Endothelial cell (in vitro differentiated cells): ENCODE results near the gene KRTAP2-1. TPM values are rescaled to one million over a fixed set of nuclear protein-coding genes. Genes with fewer than 3 reads are reported as not detected.
"Not testable (repeated sequence)": the region's sequence is repeated elsewhere in the genome, so short reads cannot be mapped to it uniquely, and the experiment has no call there.

Experiments used
- DNase-seq: peaks from one replicate; pipeline ENCODE4 v3.0.0; 2021; ENCODE audit warnings: low spot score
- H3K27ac Mint-ChIP-seq: one replicate; pipeline ENCODE4 v1.8.0; 2021; ENCODE audit warnings: mixed read lengths, inconsistent platforms; ENCODE audit not compliant: unreplicated experiment
- H3K27me3 Mint-ChIP-seq: one replicate; pipeline ENCODE4 v1.8.0; 2021; ENCODE audit warnings: mild to moderate bottlenecking, moderate library complexity, mixed read lengths, inconsistent platforms; ENCODE audit not compliant: unreplicated experiment
- H3K36me3 Mint-ChIP-seq: one replicate; pipeline ENCODE4 v1.8.0; 2021; ENCODE audit warnings: mild to moderate bottlenecking, low read depth, mixed read lengths, inconsistent platforms; ENCODE audit not compliant: unreplicated experiment
- H3K4me1 Mint-ChIP-seq: one replicate; pipeline ENCODE4 v1.8.0; 2021; ENCODE audit warnings: mild to moderate bottlenecking, mixed read lengths, inconsistent platforms; ENCODE audit not compliant: unreplicated experiment
- H3K4me3 Mint-ChIP-seq: one replicate; pipeline ENCODE4 v1.8.0; 2021; ENCODE audit warnings: mild to moderate bottlenecking, mixed read lengths, inconsistent platforms; ENCODE audit not compliant: unreplicated experiment
- H3K9me3 Mint-ChIP-seq: one replicate; pipeline ENCODE4 v1.8.0; 2021; ENCODE audit warnings: mixed read lengths, inconsistent platforms; ENCODE audit not compliant: unreplicated experiment
- CTCF ChIP-seq: fragments of 200-600 bp; sonication (generic); IDR thresholded peaks from one replicate; pipeline ENCODE4 v1.5.0; 2021; ENCODE audit warnings: antibody characterized with exemption; ENCODE audit not compliant: unreplicated experiment
- total RNA-seq: library from RNA; stranded (reverse); fragmentation: NEBNext Ultra II Directional; extraction: Animal tissue kit (Norgen Biotek cat#: 25700); gene quantifications from one replicate; pipeline ENCODE4 v1.2.1, GENCODE V29; 2021; ENCODE audit not compliant: unreplicated experiment

The KRTAP2-1 gene
- total RNA-seq, 1 donor from 2014 or later, result not detected

GRCh38 chr17:41037853-41038350, 9.2 kb downstream of the KRTAP2-1 start:
- H3K36me3 Mint-ChIP-seq, result no peaks in the 10 kb centered on the region
- H3K9me3 Mint-ChIP-seq, result no peaks in the 10 kb centered on the region
- no peak for DNase-seq
- no peaks in the 10 kb centered on the region for H3K4me1 Mint-ChIP-seq
- no peak for TF ChIP-seq CTCF
- H3K27me3 Mint-ChIP-seq, result peaks cover 3% of the 10 kb centered on the region
- H3K4me3 Mint-ChIP-seq, result no peak overlapping the region
- no peak overlapping the region for H3K27ac Mint-ChIP-seq

- not testable (repeated sequence) for H3K36me3 Mint-ChIP-seq, H3K9me3 Mint-ChIP-seq, H3K4me1 Mint-ChIP-seq, H3K27ac Mint-ChIP-seq, DNase-seq, H3K4me3 Mint-ChIP-seq, H3K27me3 Mint-ChIP-seq
Measured at GRCh38 chr17:41034346-41034935, 12.7 kb downstream of the KRTAP2-1 start, which contains the start of gene KRTAP1-3. KRTAP1-3 (minus strand) TSS chr17:41034874; CDS start chr17:41034821, 53 bp downstream.

- H3K4me1 Mint-ChIP-seq, result no peaks in the 10 kb centered on the region
- no peak within 1 kb of the TSS for H3K4me3 Mint-ChIP-seq
- DNase-seq, result no peak
- TF ChIP-seq CTCF, result no peak
- no peaks in the 10 kb centered on the region for H3K27me3 Mint-ChIP-seq
- no peak within 1 kb of the TSS for H3K27ac Mint-ChIP-seq
- no peaks in the 10 kb centered on the region for H3K9me3 Mint-ChIP-seq
- H3K36me3 Mint-ChIP-seq, result no peaks in the 10 kb centered on the region
Measured at GRCh38 chr17:41029633-41030245, 17.4 kb downstream of the KRTAP2-1 start, which contains the start of gene KRTAP1-4. KRTAP1-4 (minus strand) TSS chr17:41030195; CDS start chr17:41030078, 117 bp downstream.

- H3K27ac Mint-ChIP-seq, result no peak within 1 kb of the TSS
- no peak for DNase-seq
- H3K27me3 Mint-ChIP-seq, result no peaks in the 10 kb centered on the region
- TF ChIP-seq CTCF, result no peak
- H3K9me3 Mint-ChIP-seq, result no peaks in the 10 kb centered on the region
- H3K4me3 Mint-ChIP-seq, result no peak within 1 kb of the TSS
- H3K4me1 Mint-ChIP-seq, result no peaks in the 10 kb centered on the region
- H3K36me3 Mint-ChIP-seq, result no peaks in the 10 kb centered on the region
Measured at GRCh38 chr17:41026715-41027471, 20.2 kb downstream of the KRTAP2-1 start, which contains the start of gene KRTAP1-5. KRTAP1-5 (minus strand) TSS chr17:41027208; CDS start chr17:41027155, 53 bp downstream.

GRCh38 chr17:41024697-41025096, 22.4 kb downstream of the KRTAP2-1 start:
- no peak overlapping the region for H3K27ac Mint-ChIP-seq
- H3K9me3 Mint-ChIP-seq, result no peaks in the 10 kb centered on the region
- TF ChIP-seq CTCF, result no peak
- H3K4me1 Mint-ChIP-seq, result no peaks in the 10 kb centered on the region
- no peak for DNase-seq
- no peak overlapping the region for H3K4me3 Mint-ChIP-seq
- no peaks in the 10 kb centered on the region for H3K27me3 Mint-ChIP-seq
- H3K36me3 Mint-ChIP-seq, result no peaks in the 10 kb centered on the region
